Stimulated activated CD8-positive, alpha-beta memory T cell treated with anti-CD3 and anti-CD28 coated beads, Interleukin-7, amount 100 ng/mL, for 1 hour (primary cell): ENCODE measurements around the gene MMEL1.
"Not testable (repeated sequence)": the region's sequence is repeated elsewhere in the genome, so short reads cannot be mapped to it uniquely, and the experiment has no call there.

Experiments used
- DNase-seq, 2 donors: peaks; one replicate each; pipeline ENCODE4 v3.0.0-alpha.2; 2020; ENCODE audit warnings: low read depth in 2 of 2

The MMEL1 gene

GRCh38 chr1:2557482-2558400, 75.1 kb downstream of the MMEL1 start:
- DNase-seq = no peak

- DNase-seq = no peak
Measured at GRCh38 chr1:2556678-2557481, 75.9 kb downstream of the MMEL1 start.

- DNase-seq = peak in 1 of 2 donors; percentile 48
Measured at GRCh38 chr1:2556277-2556677, 76.5 kb downstream of the MMEL1 start, which contains the start of gene TNFRSF14. TNFRSF14 (plus strand) TSS chr1:2556371; CDS start chr1:2556665, 294 bp downstream.

GRCh38 chr1:2555634-2556276, 77.1 kb downstream of the MMEL1 start:
- DNase-seq = peak in 1 of 2 donors; percentile 41

GRCh38 chr1:2554621-2555387, 78.0 kb downstream of the MMEL1 start:
- no peak for DNase-seq

GRCh38 chr1:2553871-2554620, 78.8 kb downstream of the MMEL1 start:
- DNase-seq = no peak

GRCh38 chr1:2553076-2553475, 79.7 kb downstream of the MMEL1 start:
- not testable (repeated sequence) for DNase-seq

- no peak for DNase-seq
Measured at GRCh38 chr1:2552189-2552588, 80.6 kb downstream of the MMEL1 start.

GRCh38 chr1:2551544-2551943, 81.3 kb downstream of the MMEL1 start:
- not testable (repeated sequence) for DNase-seq

GRCh38 chr1:2550309-2550861, 82.4 kb downstream of the MMEL1 start:
- DNase-seq = not testable (repeated sequence)

- not testable (repeated sequence) for DNase-seq
Measured at GRCh38 chr1:2549367-2550029, 83.3 kb downstream of the MMEL1 start.

GRCh38 chr1:2548068-2548589, 84.7 kb downstream of the MMEL1 start:
- DNase-seq = peak; percentile 67 to 80

- DNase-seq = no peak
Measured at GRCh38 chr1:2547210-2548067, 85.4 kb downstream of the MMEL1 start.

- DNase-seq = peak; percentile 53 to 64
Measured at GRCh38 chr1:2546515-2547209, 86.2 kb downstream of the MMEL1 start.

- DNase-seq = peak; percentile 73 to 77
Measured at GRCh38 chr1:2545754-2546514, 86.9 kb downstream of the MMEL1 start.

- DNase-seq = no peak
Measured at GRCh38 chr1:2544875-2545640, 87.8 kb downstream of the MMEL1 start.
